ENCODE data around the gene TIMM10.

- TF ChIP-seq CTCF (IDR thresholded peaks at IDR 0.05), result peak; percentile 91
- TF ChIP-seq TCF7L2 (IDR thresholded peaks at IDR 0.05; ENCODE audit: low read depth, low read length), result no peak
- no peak for TF ChIP-seq REST (IDR thresholded peaks at IDR 0.05; ENCODE audit: insufficient read depth in 1 of 2, low read depth in 2 of 2, low read length in 1 of 2)
These were observed 50.0 kb downstream of the TIMM10 start for GRCh38 chr11:57480409-57481137.
